Loucy (cell line): ENCODE data around the gene PPP1R18.

Experiments used
- H2AFZ ChIP-seq: fragments of 200-600 bp; sonication (generic); 2 replicates; pipeline ENCODE4 v1.6.0; 2016; ENCODE audit warnings: antibody characterized with exemption, mild to moderate bottlenecking, low read length, moderate library complexity
- H3F3A ChIP-seq: fragments of 200-600 bp; 2 replicates; pipeline ENCODE4 v1.6.0; 2016; ENCODE audit warnings: antibody characterized with exemption, low read depth, mild to moderate bottlenecking
- H3K27me3 ChIP-seq: fragments of 200-600 bp; sonication (generic); 2 replicates; pipeline ENCODE4 v1.6.1; 2014; ENCODE audit warnings: low read length, mild to moderate bottlenecking; ENCODE audit not compliant: insufficient read depth, poor library complexity, severe bottlenecking
- H3K36me3 ChIP-seq: fragments of 200-600 bp; sonication (generic); 2 replicates; pipeline ENCODE4 v1.6.1; 2016; ENCODE audit warnings: low read length; ENCODE audit not compliant: insufficient read depth
- H3K4me1 ChIP-seq: fragments of 200-600 bp; sonication (generic); 2 replicates; pipeline ENCODE4 v1.5.1; 2014; ENCODE audit warnings: low read length, mild to moderate bottlenecking; ENCODE audit not compliant: insufficient read depth, poor library complexity, severe bottlenecking
- H3K4me2 ChIP-seq: fragments of 200-600 bp; sonication (generic); 2 replicates; pipeline ENCODE4 v1.6.0; 2014; ENCODE audit warnings: antibody characterized with exemption, low read length, low read depth, mild to moderate bottlenecking; ENCODE audit not compliant: poor library complexity, severe bottlenecking
- H3K4me3 ChIP-seq: fragments of 200-600 bp; sonication (generic); 2 replicates; pipeline ENCODE4 v1.5.1; 2014; ENCODE audit warnings: low read length, mild to moderate bottlenecking, mixed read lengths; ENCODE audit not compliant: poor library complexity, severe bottlenecking
- H3K79me2 ChIP-seq: fragments of 200-600 bp; sonication (generic); 2 replicates; pipeline ENCODE4 v1.6.1; 2014; ENCODE audit warnings: low read length; ENCODE audit not compliant: insufficient read depth
- H3K9ac ChIP-seq: fragments of 200-600 bp; sonication (generic); 2 replicates; pipeline ENCODE4 v1.6.0; 2014; ENCODE audit warnings: mild to moderate bottlenecking, low read depth, low read length, moderate library complexity; ENCODE audit not compliant: poor library complexity, severe bottlenecking
- H3K9me2 ChIP-seq: fragments of 200-600 bp; sonication (generic); replicated peaks from 2 replicates; pipeline ENCODE4 v1.6.1; 2016; ENCODE audit warnings: low read depth, low read length, mixed read lengths
- H3K9me3 ChIP-seq: fragments of 200-600 bp; sonication (generic); 2 replicates; pipeline ENCODE4 v1.6.1; 2014; ENCODE audit warnings: mild to moderate bottlenecking, antibody characterized with exemption, low read length, low read depth; ENCODE audit not compliant: insufficient read depth
- H4K20me1 ChIP-seq: fragments of 200-600 bp; sonication (generic); 2 replicates; pipeline ENCODE4 v1.6.0; 2014; ENCODE audit warnings: antibody characterized with exemption, low read length, mild to moderate bottlenecking; ENCODE audit not compliant: insufficient read depth, poor library complexity, severe bottlenecking
- CTCF ChIP-seq: fragments of 200-600 bp; sonication (generic); conservative IDR thresholded peaks from 2 replicates; pipeline ENCODE4 v1.5.1; 2014; ENCODE audit warnings: mild to moderate bottlenecking, antibody characterized with exemption, low read length
- EZH2phosphoT487 ChIP-seq: fragments of 200-600 bp; IDR thresholded peaks from 2 replicates; pipeline ENCODE4 v1.6.1; 2018; ENCODE audit warnings: antibody characterized with exemption, mild to moderate bottlenecking, moderate library complexity, borderline replicate concordance

Gene PPP1R18

GRCh38 chr6:30681766-30682142, 4.7 kb downstream of the PPP1R18 start:
- Histone ChIP-seq H3K4me1 (peaks cover 46% of the 10 kb centered on the region), H3K9ac (peak overlapping the region; percentile 96), H4K20me1 (peaks cover 64% of the 10 kb centered on the region), H3K27me3 (no peaks in the 10 kb centered on the region), H3K4me3 (peak overlapping the region; percentile 97), H3F3A (peaks cover 5% of the 10 kb centered on the region), H3K79me2 (peaks cover 96% of the 10 kb centered on the region), H3K36me3 (peaks cover 20% of the 10 kb centered on the region; the same call in 1 of the 2 replicates), H3K4me2 (peak overlapping the region; percentile 94), H3K9me3 (no peaks in the 10 kb centered on the region), H3K9me2 (no peaks in the 10 kb centered on the region), H2AFZ (no peak overlapping the region)
- TF ChIP-seq CTCF: no peak

GRCh38 chr6:30679765-30680535, 6.5 kb downstream of the PPP1R18 start:
- H3K4me1 ChIP-seq: peaks cover 32% of the 10 kb centered on the region
- TF ChIP-seq CTCF (no peak), EZH2phosphoT487 (no peak)
- peak overlapping the region; percentile 97 for H3K4me3 ChIP-seq
- H3K4me2 ChIP-seq: peak overlapping the region; percentile 94
- H3K9me2 ChIP-seq: no peaks in the 10 kb centered on the region
- H3K36me3 ChIP-seq: peaks cover 30% of the 10 kb centered on the region; the same call in 1 of the 2 replicates
- H3K9me3 ChIP-seq: no peaks in the 10 kb centered on the region
- H4K20me1 ChIP-seq: peaks cover 62% of the 10 kb centered on the region
- peak overlapping the region; percentile 96 for H3K9ac ChIP-seq
- no peaks in the 10 kb centered on the region for H3K27me3 ChIP-seq
- H3K79me2 ChIP-seq: peaks cover 81% of the 10 kb centered on the region
- no peak overlapping the region for H2AFZ ChIP-seq
- peaks cover 13% of the 10 kb centered on the region for H3F3A ChIP-seq

GRCh38 chr6:30678964-30679726, 7.3 kb downstream of the PPP1R18 start:
- Histone ChIP-seq H3K4me3 (peak overlapping the region; percentile 97), H4K20me1 (peaks cover 59% of the 10 kb centered on the region), H3K9me3 (no peaks in the 10 kb centered on the region), H3K27me3 (no peaks in the 10 kb centered on the region), H3K36me3 (peaks cover 30% of the 10 kb centered on the region; the same call in 1 of the 2 replicates), H3K79me2 (peaks cover 73% of the 10 kb centered on the region), H3F3A (peaks cover 13% of the 10 kb centered on the region), H3K9ac (peak overlapping the region; percentile 96), H2AFZ (no peak overlapping the region), H3K4me2 (peak overlapping the region; percentile 94), H3K4me1 (peaks cover 29% of the 10 kb centered on the region), H3K9me2 (no peaks in the 10 kb centered on the region)
- no peak for TF ChIP-seq EZH2phosphoT487
- peak; percentile 98 for TF ChIP-seq CTCF
